Measurements from ENCODE around the gene CLDN1.

DNA sequence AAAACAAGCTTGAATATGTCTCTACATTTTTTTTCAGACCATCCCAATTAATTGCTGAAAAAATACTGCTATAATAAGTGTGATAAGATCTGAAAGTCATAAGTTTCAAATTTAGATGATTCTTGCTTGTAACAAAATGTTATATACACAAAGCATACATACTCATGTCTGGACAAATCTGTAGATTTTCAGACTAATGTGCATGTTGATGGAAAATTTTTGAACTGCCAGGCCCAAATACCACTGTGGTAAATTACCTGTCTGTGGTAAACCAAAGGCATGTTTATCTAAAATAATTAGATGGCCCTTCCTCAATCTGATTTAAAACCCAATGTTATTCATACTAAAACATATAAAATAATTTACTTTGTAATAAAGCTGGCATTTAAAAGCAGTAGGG, 34.0 kb upstream of the CLDN1 start:
- TF ChIP-seq, protein P1, sequence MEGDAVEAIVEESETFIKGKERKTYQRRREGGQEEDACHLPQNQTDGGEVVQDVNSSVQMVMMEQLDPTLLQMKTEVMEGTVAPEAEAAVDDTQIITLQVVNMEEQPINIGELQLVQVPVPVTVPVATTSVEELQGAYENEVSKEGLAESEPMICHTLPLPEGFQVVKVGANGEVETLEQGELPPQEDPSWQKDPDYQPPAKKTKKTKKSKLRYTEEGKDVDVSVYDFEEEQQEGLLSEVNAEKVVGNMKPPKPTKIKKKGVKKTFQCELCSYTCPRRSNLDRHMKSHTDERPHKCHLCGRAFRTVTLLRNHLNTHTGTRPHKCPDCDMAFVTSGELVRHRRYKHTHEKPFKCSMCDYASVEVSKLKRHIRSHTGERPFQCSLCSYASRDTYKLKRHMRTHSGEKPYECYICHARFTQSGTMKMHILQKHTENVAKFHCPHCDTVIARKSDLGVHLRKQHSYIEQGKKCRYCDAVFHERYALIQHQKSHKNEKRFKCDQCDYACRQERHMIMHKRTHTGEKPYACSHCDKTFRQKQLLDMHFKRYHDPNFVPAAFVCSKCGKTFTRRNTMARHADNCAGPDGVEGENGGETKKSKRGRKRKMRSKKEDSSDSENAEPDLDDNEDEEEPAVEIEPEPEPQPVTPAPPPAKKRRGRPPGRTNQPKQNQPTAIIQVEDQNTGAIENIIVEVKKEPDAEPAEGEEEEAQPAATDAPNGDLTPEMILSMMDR (IDR thresholded peaks at IDR 0.05) = no peak
- TF ChIP-seq POLR2A (IDR thresholded peaks at IDR 0.05) = no peak

All from right lobe of liver (tissue), 4 donors.